ENCODE results near the gene RYR2. TPM values are rescaled to one million over a fixed set of nuclear protein-coding genes. Genes with fewer than 3 reads are reported as not detected.
"Not testable (repeated sequence)": the region's sequence is repeated elsewhere in the genome, so short reads cannot be mapped to it uniquely, and the experiment has no call there.

Gene RYR2
- total RNA-seq, 2 donors from 2014 or later: 392 to 756 TPM

- no peaks in the 10 kb centered on the region for H3K9me3 ChIP-seq
- no peak for DNase-seq (ENCODE audit: low spot score)
- no peak overlapping the region for H3K27ac ChIP-seq
- H3K27me3 ChIP-seq: no peaks in the 10 kb centered on the region
- no peaks in the 10 kb centered on the region for H3K4me1 ChIP-seq
- TF ChIP-seq CTCF (IDR thresholded peaks at IDR 0.05): no peak
- H3K4me3 ChIP-seq: no peak overlapping the region
- H3K36me3 ChIP-seq: peaks cover 24% of the 10 kb centered on the region
These were observed 767.1 kb downstream of the RYR2 start for GRCh38 chr1:237809099-237809498.

GRCh38 chr1:237811633-237812032 is 769.6 kb downstream of the RYR2 start:
- H3K27ac ChIP-seq: no peak overlapping the region
- no peak for DNase-seq (ENCODE audit: low spot score)
- no peak overlapping the region for H3K4me3 ChIP-seq
- no peak for TF ChIP-seq CTCF (IDR thresholded peaks at IDR 0.05)
- no peaks in the 10 kb centered on the region for H3K4me1 ChIP-seq
- no peaks in the 10 kb centered on the region for H3K27me3 ChIP-seq
- peaks cover 26% of the 10 kb centered on the region for H3K36me3 ChIP-seq
- no peaks in the 10 kb centered on the region for H3K9me3 ChIP-seq

- H3K36me3 ChIP-seq: peaks cover 26% of the 10 kb centered on the region
These were observed 770.1 kb downstream of the RYR2 start for GRCh38 chr1:237812061-237812460.

GRCh38 chr1:237814319-237814924 is 772.4 kb downstream of the RYR2 start:
- peak in 1 of 2 donors; percentile 51 for TF ChIP-seq CTCF (IDR thresholded peaks at IDR 0.05)
- no peak for DNase-seq (ENCODE audit: low spot score)
- no peaks in the 10 kb centered on the region for H3K4me1 ChIP-seq
- peaks cover 22% of the 10 kb centered on the region for H3K36me3 ChIP-seq
- no peak overlapping the region for H3K4me3 ChIP-seq
- no peaks in the 10 kb centered on the region for H3K27me3 ChIP-seq
- no peaks in the 10 kb centered on the region for H3K9me3 ChIP-seq
- no peak overlapping the region for H3K27ac ChIP-seq

More at GRCh38 chr1:237812061-237812460, 770.1 kb downstream of the RYR2 start:
- no peak for DNase-seq (ENCODE audit: low spot score)
- no peaks in the 10 kb centered on the region for H3K9me3 ChIP-seq
- H3K4me3 ChIP-seq: no peak overlapping the region
- no peak for TF ChIP-seq CTCF (IDR thresholded peaks at IDR 0.05)
- H3K4me1 ChIP-seq: no peaks in the 10 kb centered on the region
- H3K27ac ChIP-seq: peak overlapping the region in 1 of 2 donors; percentile 13
- no peaks in the 10 kb centered on the region for H3K27me3 ChIP-seq

GRCh38 chr1:237817277-237817676 is 775.3 kb downstream of the RYR2 start:
- H3K27me3 ChIP-seq: no peaks in the 10 kb centered on the region
- TF ChIP-seq CTCF (IDR thresholded peaks at IDR 0.05): no peak
- no peaks in the 10 kb centered on the region for H3K4me1 ChIP-seq
- peak overlapping the region in 1 of 2 donors; percentile 40 for H3K27ac ChIP-seq
- no peak for DNase-seq (ENCODE audit: low spot score)
- peaks cover 39% of the 10 kb centered on the region for H3K36me3 ChIP-seq
- H3K4me3 ChIP-seq: no peak overlapping the region
- no peaks in the 10 kb centered on the region for H3K9me3 ChIP-seq

- not testable (repeated sequence) for H3K27ac ChIP-seq; H3K27me3 ChIP-seq; H3K9me3 ChIP-seq; H3K4me1 ChIP-seq; H3K4me3 ChIP-seq; DNase-seq (ENCODE audit: low spot score)
- H3K36me3 ChIP-seq: peaks cover 34% of the 10 kb centered on the region
These were observed 778.6 kb downstream of the RYR2 start for GRCh38 chr1:237820634-237821033.
